ENCODE measurements around the gene CCDC183. TPM values are rescaled to one million over a fixed set of nuclear protein-coding genes. Genes with fewer than 3 reads are reported as not detected.
A peak's percentile ranks its signal among the peaks of the same experiment; 100 is the strongest.
"Not testable (repeated sequence)": the region's sequence is repeated elsewhere in the genome, so short reads cannot be mapped to it uniquely, and the experiment has no call there.

Gene CCDC183
- total RNA-seq, 2 experiments from 2014 or later: 0.88 to 1.3 TPM

DNA sequence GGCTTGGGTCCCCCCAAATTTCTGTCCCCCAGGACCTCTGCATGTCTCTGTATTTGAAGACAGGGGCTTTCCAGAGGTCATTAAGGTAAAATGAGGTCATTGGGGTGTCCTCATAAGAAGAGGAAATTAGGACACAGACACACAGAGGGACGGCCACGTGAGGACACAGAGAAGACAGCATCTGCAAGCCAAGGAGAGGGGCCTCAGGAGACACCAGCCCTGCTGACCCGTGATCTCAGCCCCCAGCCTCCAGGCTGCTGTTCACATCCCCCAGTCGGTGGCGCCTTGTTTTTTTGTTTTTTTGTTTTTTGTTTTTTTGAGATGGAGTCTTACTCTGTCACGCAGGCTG is 1.2 kb upstream of the CCDC183 start:
- Histone ChIP-seq H3K79me2 (ENCODE audit: insufficient read depth, low read depth, low read length) (no peaks in the 10 kb centered on the region), H4K20me1 (ENCODE audit: insufficient read depth, low read length) (no peaks in the 10 kb centered on the region), H2AFZ (ENCODE audit: low read length) (no peak overlapping the region), H3K27ac (ENCODE audit: low read depth, low read length, poor library complexity, severe bottlenecking) (no peak overlapping the region), H3K4me1 (ENCODE audit: insufficient read depth, low read length, poor library complexity, severe bottlenecking) (peaks cover 45% of the 10 kb centered on the region), H3K36me3 (ENCODE audit: insufficient read depth, low read length) (no peaks in the 10 kb centered on the region), H3K9me3 (ENCODE audit: low read length) (no peaks in the 10 kb centered on the region), H3K4me2 (ENCODE audit: low read length) (no peak overlapping the region), H3K4me3 (ENCODE audit: low read depth, low read length, poor library complexity, severe bottlenecking) (no peak overlapping the region), H3K9me2 (ENCODE audit: insufficient read depth, low read length) (no peaks in the 10 kb centered on the region)
- intact Hi-C loops (cut with micrococcal nuclease; ENCODE audit: unreplicated experiment): no loop called here
- no peak for DNase-seq (ENCODE audit: low spot score)
- CTCF ChIA-PET (ENCODE audit: unreplicated experiment): no interaction called here
- BruUV-seq (replicated peaks): no TSS peak
- TF ChIP-seq, protein P1, sequence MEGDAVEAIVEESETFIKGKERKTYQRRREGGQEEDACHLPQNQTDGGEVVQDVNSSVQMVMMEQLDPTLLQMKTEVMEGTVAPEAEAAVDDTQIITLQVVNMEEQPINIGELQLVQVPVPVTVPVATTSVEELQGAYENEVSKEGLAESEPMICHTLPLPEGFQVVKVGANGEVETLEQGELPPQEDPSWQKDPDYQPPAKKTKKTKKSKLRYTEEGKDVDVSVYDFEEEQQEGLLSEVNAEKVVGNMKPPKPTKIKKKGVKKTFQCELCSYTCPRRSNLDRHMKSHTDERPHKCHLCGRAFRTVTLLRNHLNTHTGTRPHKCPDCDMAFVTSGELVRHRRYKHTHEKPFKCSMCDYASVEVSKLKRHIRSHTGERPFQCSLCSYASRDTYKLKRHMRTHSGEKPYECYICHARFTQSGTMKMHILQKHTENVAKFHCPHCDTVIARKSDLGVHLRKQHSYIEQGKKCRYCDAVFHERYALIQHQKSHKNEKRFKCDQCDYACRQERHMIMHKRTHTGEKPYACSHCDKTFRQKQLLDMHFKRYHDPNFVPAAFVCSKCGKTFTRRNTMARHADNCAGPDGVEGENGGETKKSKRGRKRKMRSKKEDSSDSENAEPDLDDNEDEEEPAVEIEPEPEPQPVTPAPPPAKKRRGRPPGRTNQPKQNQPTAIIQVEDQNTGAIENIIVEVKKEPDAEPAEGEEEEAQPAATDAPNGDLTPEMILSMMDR (conservative IDR thresholded peaks at IDR 0.05; ENCODE audit: low read length): no peak
- no peak for TF ChIP-seq EZH2phosphoT487 (IDR thresholded peaks at IDR 0.05; ENCODE audit: borderline replicate concordance, low read depth, low read length)
- POLR2A ChIA-PET: no interaction called here

GRCh38 chr9:136796775-136797347 is 723 bp downstream of the CCDC183 start:
- CTCF ChIA-PET (ENCODE audit: unreplicated experiment); POLR2A ChIA-PET; H2AFZ ChIP-seq (ENCODE audit: low read length); intact Hi-C loops (cut with micrococcal nuclease; ENCODE audit: unreplicated experiment); H3K79me2 ChIP-seq (ENCODE audit: insufficient read depth, low read depth, low read length); H3K9me2 ChIP-seq (ENCODE audit: insufficient read depth, low read length); H3K36me3 ChIP-seq (ENCODE audit: insufficient read depth, low read length); H3K4me3 ChIP-seq (ENCODE audit: low read depth, low read length, poor library complexity, severe bottlenecking); H4K20me1 ChIP-seq (ENCODE audit: insufficient read depth, low read length); BruUV-seq (replicated peaks); DNase-seq (ENCODE audit: low spot score); H3K9me3 ChIP-seq (ENCODE audit: low read length): not testable (repeated sequence)
- Histone ChIP-seq H3K27ac (ENCODE audit: low read depth, low read length, poor library complexity, severe bottlenecking) (peak overlapping the region; percentile 71), H3K4me1 (ENCODE audit: insufficient read depth, low read length, poor library complexity, severe bottlenecking) (peaks cover 52% of the 10 kb centered on the region), H3K4me2 (ENCODE audit: low read length) (peak overlapping the region; percentile 67; the same call in 1 of the 2 replicates)

DNA sequence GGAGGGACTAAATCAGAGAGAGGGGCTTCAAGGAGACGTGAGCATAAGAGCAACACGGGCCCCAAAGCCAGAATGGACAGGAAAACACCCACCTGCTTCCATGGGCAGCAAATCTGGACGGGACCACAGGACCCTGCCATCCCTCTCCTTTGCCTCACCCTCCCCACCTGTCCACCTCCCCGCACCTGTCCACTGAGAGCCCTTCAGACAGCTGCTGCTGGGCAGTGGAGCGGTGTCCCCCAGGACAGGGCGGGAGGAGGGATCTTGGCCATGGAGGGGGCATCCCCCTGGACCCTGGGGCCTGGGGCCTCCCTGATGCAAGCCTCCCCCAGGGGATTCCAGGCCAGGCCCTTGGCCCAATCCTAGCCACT is 2.6 kb downstream of the CCDC183 start:
- intact Hi-C loops (cut with micrococcal nuclease; ENCODE audit: unreplicated experiment): no loop called here
- H3K4me3 ChIP-seq (ENCODE audit: low read depth, low read length, poor library complexity, severe bottlenecking): no peak overlapping the region
- DNase-seq (ENCODE audit: low spot score): no peak
- ChIA-PET POLR2A (no interaction called here), CTCF (ENCODE audit: unreplicated experiment) (no interaction called here)
- no peaks in the 10 kb centered on the region for H3K9me3 ChIP-seq (ENCODE audit: low read length)
- no TSS peak for BruUV-seq (replicated peaks)
- H3K4me2 ChIP-seq (ENCODE audit: low read length): no peak overlapping the region
- peaks cover 46% of the 10 kb centered on the region for H3K4me1 ChIP-seq (ENCODE audit: insufficient read depth, low read length, poor library complexity, severe bottlenecking)
- no peaks in the 10 kb centered on the region for H3K79me2 ChIP-seq (ENCODE audit: insufficient read depth, low read depth, low read length)
- no peak overlapping the region for H2AFZ ChIP-seq (ENCODE audit: low read length)
- H3K27ac ChIP-seq (ENCODE audit: low read depth, low read length, poor library complexity, severe bottlenecking): no peak overlapping the region
- no peaks in the 10 kb centered on the region for H4K20me1 ChIP-seq (ENCODE audit: insufficient read depth, low read length)
- TF ChIP-seq, protein P1 (conservative IDR thresholded peaks at IDR 0.05; ENCODE audit: low read length): no peak
- no peak for TF ChIP-seq EZH2phosphoT487 (IDR thresholded peaks at IDR 0.05; ENCODE audit: borderline replicate concordance, low read depth, low read length)
- no peaks in the 10 kb centered on the region for H3K36me3 ChIP-seq (ENCODE audit: insufficient read depth, low read length)
- H3K9me2 ChIP-seq (ENCODE audit: insufficient read depth, low read length): no peaks in the 10 kb centered on the region

All from OCI-LY7 (cell line).